NCI-H748 treated with DMSO at 0.1 percent for 48 hours (cell line): ENCODE results near the gene PGC.

Experiments used
- DNase-seq: peaks from one replicate; lab custom pipeline; 2025; lab: John Stamatoyannopoulos, UW

The PGC gene

DNA sequence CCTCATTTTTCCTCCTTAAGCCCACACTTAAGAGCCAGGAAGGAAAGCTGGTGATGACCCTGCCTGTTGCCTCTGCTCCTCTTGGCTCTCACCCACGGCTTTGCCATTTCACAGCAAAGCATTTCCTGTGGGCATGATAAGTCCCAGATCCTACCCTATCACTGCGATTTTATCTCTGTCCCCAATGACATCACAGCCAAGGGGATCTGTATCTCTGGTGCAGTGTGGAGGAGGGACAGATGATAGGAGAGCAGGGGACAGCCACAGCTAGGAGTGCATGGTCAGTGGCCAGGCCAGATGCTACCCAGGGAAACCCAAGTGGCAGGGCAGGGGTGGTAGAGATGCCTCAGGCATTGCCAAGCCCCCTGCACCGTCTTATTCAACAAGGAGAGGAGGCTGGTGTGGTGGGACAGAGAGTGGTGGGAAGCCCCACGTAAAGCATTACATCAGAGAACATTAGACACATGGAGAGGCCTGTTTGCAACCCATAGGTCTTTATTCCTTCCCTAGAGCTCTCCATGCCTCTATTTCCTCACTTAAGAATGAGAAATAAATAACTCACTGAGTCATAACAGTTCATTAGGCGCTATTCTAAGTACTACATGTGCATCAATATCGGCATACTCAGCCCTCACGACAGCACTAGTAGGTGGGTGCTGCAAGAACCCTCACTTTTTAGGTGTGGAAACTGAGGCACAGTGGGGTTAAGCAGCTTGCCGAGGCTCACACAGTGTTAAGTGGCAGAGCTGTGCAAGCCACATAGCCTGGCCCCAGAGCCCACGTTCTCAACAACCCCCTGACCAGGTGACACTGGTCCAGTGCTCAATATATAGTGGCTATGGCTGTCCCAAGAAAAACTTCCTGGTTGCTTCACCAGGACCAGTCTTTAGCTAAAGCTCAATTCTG lies 16.4 kb downstream of the PGC start:
- no peak for DNase-seq

DNA sequence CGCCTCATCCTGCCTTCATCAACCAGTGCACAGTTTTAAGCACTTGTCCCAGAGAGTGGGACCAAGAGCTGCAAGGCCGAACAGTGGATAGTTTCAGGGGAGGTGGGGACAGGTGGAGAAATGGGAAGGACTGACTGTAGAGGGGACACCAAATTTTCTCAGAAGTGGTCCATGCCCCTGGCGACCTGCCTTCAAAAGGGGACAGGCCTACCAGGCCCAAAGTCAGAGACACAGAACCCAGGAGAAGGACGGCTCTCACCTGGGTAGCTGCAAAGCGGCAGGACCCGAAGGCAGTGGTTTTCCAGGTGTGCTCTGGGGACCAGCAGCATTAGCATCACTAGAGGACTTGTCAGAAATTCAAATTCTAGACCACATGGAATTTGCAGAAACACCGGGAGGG lies 17.6 kb downstream of the PGC start:
- DNase-seq, result no peak

DNA sequence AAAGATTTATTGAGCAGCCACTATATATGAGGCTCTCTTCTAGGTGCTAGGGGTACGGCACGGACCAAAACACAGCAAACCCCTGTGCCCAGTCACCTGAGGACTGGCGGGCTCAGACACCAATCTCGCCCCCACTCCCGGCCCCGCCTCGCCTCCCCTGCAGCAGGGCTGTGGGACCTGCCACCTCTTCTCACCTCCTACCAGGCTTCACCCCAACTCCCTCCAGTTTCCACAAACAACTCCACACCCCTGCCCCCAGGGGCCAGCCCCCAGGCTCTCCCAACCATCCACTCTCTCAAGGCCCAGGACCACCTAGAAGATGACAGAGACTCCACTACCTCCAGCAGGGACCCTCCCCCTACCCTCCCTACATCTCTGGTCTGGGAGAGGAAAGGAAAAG lies 18.2 kb downstream of the PGC start:
- no peak for DNase-seq

DNA sequence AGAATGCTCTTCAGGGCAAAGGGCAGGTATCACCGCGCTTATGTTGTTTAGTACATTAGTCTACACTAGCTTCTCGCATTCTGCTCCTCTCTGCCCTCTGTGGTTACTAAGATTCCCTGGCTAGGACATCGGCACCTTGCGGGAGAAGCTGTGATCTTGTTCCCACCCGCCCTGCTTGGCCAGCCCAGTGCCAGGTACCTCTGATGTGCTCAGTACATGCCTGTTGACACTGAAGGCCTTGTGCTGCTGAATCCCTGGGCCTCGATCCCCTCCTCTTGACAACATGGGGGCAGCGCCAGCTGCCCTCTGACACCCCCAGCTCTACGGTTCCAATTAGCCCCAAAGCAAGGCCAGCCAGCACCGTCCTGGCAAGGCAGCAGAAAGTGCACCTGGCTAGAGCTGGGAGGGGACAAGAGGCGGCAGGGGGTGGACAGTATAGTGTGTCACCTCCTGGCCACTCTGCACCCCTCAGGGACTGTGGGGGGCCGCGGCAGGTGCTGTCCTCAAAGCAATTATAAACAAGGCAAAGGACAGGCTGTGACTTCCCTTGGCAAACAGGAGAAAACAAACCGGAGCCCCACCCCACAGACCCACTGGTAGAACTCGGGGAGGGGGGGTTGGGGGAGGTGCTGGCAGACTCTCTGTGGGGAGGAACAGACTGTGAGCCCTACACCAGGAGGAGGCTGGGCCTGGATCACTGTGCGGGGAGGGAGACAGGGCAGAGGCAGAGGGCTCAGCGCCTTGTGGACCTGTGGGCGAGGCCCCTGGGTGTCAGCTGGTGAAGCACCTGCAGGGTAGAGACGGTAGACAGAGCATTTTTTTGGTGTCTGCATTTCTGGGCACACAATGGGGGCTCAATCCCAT lies 18.9 kb downstream of the PGC start:
- DNase-seq, result peak; percentile 79

DNA sequence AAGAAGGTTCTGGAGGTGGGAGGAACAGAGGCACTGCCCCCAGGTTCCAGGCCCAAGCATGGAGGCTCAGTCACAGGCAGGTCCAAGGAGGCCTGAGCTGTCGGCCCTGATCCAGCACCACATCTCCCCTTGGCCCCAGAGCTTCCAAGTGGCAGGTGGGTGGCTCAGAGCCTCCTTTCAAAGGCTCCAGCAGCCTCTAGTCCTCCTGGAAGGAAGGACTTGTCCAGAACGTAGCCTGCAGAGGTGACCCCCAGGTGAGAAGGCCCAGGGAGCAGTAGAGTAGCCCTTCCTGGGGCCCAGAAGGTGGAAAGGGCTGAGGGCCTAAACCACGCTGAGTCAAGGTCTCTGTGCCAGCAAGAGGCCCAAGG lies 19.5 kb downstream of the PGC start:
- DNase-seq, result no peak

DNA sequence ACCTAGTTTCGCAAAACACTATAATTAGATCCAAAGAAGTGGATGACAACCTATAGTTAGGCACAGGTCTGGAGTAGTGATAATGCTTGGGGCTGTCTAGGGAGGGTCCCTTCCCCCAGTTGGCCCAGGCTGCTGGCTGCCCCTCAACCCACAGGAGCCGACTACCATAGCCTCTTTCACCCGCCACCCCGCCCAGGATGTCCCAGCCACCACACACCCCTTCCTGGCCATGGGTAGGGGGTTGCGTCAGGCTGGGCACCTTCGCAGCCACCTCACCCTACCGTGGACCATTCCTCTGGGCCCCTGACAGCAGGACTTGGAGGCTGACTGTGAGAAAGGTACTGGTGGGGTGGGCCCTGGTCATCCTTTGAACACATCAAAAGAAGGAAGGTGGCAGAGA lies 20.3 kb downstream of the PGC start:
- DNase-seq, result no peak

DNA sequence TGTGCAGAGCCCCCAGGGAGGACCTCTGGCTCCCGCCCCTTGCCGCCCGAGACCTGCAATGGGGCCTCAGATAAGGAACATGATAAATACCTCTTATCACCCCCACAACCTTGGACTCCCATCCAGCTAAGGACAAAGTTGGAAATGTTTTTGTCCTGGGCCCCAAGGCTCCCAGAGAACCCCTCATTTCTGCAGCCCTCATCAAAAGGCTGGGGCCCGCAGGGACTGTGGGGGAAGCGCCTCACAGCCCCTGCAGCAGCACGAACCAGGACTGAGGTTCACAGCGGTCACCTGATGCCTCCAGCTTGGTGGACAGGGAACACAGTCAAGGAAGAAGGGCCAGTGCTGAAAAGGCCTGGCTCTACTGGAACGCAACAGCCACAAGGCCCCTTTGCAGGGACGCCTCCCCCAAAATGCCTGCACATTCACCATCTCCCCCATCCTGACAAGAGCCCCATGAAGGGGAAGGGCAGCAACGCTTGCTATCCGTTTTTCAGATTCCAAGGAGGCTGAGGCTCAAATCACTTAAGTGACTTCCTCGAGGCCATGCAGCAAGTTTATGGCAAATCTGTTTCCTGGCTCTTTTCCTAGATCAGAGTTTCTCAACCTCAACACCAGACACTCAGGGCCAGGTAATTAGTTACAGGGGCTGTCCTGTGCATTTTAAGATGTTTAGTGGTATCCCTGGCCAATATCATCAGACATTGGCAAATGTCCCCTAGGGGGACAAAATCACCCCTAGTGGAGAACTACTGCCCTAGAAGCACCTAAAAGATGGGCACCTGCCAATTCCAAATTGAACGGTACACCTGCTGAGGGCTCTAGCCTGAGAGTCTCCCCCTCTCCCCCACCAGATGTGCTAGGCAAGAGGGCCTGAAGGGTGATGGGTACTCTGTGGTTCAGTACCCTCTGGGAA lies 22.4 kb downstream of the PGC start:
- no peak for DNase-seq

DNA sequence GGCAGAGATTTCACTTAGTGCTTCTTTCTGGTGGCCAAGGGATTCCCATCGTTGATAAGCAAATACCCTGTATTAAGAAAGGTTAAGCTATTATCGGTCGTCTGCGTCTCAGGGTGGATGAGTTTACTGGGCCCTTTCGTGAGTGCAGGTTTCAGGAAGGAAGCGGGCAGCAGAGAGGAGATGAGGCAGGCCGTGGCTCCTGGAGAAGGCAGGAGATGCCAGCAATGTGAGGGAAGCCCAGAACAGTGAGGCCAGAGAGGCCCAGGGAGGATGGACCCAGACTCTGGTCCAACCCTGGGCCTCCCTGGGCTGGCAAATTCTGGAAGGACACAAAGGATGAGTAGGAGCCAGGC lies 23.0 kb downstream of the PGC start:
- DNase-seq, result no peak

DNA sequence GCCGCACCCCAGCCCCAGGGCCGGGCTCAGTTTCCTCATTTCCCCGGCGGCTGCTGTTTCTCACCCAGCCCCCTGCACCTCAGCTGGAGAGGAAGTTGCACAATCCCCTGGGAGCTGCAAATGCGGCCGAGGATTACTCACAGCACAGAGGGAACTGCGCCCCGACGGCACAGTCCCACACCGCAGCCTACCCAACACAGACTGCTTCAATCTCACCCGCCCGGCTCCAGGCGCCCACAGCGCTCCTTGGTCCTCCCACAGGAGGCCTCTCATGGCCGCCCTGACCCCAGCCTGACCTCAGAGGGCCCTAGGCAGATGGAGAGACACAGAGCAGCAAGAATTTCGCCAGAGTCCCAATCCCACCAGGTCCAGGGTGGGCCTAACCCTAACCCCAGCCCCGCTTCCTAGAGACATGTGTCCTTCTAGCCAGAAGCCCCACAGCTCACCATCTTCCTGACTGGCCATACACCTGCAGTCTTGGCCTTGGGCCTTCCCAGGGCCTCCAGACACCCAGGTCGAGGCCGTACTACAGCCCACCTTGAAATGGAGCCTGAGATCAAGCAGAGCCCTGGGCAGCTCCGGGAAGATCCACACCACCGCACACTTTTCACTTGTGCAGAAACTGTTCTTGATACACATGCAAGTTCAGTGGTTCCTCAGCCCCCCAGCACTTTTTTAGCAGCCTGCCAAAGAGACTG lies 23.5 kb downstream of the PGC start:
- DNase-seq, result no peak

DNA sequence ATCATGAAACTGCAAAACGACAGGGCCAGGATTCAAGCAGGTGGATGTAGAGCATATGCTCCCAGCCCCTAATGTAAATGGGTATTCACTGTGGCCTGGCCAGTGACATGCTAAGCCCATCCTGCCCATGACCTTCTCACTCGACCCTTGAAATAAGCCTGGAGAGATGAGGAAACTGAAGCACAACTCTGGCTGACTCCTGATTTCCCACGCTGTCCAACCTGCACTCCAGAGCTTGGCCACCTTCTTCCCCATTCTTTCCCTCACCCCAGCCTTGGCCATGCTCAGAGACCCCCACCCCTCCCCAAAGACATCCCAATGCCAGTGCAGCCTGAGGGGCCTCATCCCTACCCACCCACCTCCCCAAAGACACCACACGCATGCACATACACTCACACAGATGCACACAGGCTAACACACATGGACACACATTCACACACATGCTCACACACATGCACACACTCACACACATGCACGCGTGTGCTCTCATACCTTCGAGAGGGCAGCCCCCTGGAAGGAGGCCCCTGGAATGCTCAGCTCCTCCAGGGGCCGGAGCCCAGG lies 24.1 kb downstream of the PGC start:
- DNase-seq, result no peak

DNA sequence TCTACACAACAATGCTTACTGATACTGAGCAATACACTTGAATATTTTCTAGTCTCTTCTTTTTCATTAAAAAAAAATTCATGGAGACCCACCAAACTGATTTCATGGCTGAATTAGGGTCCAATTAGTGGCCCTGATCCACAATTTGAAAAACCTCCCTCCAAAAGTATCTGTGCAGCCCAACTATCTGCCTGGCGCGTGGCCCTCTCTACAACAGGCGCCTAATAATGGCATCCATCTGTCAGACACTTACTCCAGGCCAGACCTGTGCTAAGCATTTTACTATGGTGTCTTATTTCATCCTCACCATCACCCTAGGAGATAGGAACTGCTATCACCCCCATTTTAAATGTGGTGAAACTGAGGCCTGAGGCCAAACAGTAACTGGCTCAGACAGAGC lies 25.8 kb downstream of the PGC start:
- no peak for DNase-seq

DNA sequence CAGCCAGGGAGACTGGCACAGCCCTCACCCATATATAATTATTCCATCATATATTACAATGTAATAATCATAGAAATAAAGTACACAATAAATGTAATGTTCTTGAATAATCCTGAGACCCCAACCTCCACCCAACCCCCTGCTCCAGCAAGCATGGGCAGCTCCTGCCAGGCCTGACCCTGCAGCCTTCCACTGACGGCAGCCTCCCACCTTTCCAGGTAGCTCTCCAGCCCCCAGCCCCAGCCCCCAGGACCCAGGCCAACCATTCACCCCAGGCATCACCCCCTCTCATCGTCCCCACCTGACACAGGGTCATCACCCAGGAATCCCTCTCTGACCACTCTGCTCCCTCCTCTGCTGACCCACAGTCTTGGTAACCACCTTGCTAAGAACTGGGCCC lies 26.4 kb downstream of the PGC start:
- DNase-seq, result no peak

DNA sequence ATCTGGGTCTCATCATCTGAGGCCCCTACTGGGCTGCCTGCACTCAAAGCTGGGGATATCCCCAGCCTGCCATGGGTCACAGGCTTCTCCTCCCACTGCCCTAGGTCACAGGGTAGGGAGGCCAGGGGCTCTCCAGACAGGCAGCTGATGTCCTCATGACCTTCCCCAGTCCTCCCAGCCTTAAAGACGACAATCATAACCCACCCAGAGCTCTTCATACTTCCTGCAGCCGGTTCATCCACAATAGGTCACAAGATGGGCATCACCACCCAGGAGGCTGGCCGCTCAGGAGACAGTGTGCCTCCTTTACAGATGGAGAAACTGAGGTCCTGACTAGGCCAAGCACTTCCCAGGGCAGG lies 27.0 kb downstream of the PGC start:
- no peak for DNase-seq

DNA sequence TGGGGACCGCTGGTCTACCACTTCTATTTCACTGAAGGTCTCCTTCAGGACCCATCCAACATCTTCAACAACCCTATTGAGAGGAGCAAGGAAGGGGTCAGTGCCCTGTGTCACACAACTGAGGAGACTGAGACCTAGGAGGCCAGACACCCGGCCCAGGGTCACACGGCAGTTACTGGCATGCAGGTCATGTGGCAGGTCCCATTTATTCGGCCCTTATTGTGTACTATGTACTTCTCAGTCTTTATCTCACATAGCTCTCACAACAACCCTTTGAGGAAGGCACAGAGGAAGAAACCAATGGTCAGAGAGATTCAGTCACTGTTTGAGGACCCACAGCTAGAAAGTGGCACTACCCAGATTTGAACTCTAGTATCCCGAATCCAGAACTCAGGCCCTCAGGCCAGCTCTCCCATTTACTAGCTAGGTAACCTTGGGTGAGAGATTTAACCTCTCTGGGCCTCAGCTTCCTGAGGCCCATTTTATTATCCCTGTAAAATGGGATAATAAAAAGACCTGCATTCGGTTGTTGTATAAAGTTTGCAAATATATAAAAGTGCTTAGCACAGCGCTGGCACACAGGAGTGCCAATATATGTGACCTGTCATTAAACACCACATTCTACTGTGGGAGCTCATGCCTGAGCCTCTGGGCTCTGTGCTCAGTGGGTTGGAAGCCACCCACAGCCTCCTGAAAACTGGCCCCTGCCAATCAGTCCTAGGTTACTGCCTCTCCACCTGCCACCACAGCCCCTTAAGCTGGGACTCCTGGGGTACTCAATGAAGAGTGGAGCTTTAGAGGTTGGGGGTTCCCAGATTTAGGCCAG lies 27.5 kb downstream of the PGC start:
- no peak for DNase-seq

DNA sequence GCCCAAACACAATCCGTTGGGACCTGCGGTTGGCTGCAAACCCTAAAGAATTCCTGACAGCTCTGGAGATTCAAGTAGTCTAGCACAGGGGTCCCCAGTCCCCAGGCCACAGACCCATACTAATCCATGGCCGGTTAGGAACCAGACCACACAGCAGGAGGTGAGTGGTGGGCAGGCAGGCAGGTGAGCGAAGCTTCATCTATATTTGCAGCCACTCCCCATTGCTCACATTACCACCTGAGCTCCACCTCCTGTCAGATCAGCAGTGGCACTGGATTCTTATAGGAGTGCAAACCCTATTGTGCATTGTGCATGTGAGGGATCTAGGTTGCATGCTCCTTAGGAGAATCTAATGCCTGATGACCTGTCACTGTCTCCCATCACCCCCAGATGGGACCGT lies 28.4 kb downstream of the PGC start:
- DNase-seq, result no peak

DNA sequence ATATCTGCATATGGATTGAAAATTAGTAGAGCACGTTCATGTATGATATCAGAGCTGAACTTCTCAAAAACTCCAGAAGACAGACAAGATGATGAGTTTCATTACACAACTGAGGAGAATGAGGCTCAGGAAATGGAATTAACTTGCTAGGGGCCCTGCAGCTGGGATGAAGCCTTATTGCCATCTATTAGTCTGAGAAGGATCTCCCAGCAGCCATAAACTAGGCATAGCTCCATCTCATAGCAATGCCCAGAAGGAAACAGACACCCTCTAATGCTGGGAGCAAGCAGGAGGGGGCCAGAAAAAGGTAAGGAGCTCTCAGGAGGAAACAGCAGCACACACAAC lies 29.8 kb downstream of the PGC start:
- no peak for DNase-seq

DNA sequence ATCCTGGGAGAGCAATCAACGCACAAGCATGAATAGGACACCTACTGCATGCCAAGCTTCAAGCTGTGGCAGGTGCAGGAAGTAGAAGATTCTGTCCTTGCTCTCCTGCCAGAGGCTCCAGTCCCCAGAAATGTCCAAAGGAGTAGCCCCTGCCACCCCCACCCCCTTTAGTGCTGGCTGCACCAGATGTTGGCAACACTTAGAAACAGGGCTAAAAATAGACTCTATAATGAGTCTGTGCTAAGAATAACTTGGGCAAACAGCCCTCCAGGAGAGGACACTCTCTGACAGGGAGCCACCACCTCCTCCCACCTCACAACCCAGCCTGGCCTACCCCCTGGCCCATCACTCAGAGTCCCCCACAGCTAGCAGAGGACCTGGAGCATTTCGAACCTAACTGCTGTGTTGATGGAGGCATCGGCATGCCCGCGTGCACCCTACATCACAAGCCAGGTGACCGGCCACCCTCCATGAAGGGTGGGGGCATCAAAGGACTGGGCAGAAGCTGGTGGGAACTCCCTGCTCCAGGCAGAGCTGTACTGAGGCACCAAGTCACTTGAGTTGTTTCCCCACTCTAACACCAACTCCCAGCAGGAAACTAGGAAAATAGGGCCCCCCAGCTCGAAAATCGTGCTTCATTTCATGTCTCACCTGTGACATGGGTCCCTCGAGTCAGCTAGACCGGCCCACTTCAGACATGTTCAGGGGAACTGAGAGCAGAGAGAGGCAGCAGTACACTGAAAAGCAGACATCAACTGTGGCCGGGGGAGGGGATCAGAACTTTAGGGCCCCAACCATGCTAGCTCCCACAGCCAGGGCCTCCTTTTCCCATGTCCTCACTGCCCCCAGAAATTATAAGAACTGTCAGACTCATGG lies 30.4 kb downstream of the PGC start:
- no peak for DNase-seq

DNA sequence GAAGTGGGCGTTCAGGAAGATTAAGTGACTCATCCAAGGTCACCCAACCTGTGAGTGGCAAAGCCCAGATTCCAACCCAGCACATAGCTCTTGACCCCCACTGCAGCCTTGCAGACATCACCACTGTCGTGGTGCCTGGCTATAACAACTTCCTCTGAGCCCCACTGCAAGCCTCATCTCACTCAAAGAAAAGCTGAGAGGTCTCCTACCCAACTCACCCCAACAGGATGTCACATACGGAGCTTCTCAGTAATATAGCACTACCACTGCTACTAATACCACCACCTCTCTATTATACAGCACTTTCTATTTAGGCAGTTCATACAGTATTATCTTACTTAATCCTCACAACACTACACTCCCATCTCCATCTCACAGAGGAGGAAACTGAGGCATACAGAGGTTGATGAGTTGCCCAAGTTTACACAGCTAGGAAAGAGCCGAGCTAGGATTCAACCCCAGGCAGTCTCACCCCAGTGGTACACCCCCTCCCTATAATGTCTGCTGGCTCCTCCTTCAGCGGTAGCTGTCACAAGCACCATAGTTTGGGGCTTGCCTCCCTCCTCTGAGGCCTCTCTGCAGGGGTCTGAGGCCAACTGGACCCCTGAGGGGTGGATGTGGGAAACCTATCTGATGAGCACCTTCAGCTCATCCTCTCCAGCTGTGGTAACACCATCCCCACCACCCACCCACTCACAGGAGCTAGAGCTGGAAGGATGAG lies 31.2 kb downstream of the PGC start:
- no peak for DNase-seq
